HL-60/S4 treated with phorbol 12-myristate 13-acetate at 8.2 ng/mL for 4 days and 3 days (cell line): ENCODE data around the gene ALG11.

Source experiments
- in situ Hi-C: fragments of 300-500 bp; cut with MboI; formaldehyde crosslinking; loops from 2 replicates; pipeline ENCODE4 v1.15.0; 2022; ENCODE audit warnings: low sequenced_read_pairs

ALG11 gene

GRCh38 chr13:51996641-51997040 is 15.6 kb upstream of the ALG11 start:
- in situ Hi-C loops, result no loop called here

DNA sequence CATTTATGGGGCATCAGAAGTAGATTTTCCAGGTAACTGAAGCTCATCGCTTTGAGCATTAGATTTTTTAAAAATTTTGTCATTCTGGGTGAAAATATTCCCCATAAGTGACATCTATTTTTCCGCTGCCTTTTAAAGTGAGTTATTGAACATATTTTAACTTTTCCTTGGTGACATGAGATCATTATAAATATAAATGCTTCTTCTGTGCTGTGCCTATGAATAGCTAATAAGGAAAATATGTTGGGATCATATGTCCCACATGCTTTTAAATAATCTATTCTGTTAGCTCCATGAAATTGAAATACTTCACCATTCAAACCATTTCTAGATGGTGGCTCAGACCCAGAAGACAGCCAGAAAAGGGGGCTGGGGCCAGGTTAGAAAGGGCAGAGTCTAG is 15.0 kb upstream of the ALG11 start:
- in situ Hi-C loops, result no loop called here

GRCh38 chr13:51997641-51998330 is 14.4 kb upstream of the ALG11 start:
- in situ Hi-C loops, result no loop called here

DNA sequence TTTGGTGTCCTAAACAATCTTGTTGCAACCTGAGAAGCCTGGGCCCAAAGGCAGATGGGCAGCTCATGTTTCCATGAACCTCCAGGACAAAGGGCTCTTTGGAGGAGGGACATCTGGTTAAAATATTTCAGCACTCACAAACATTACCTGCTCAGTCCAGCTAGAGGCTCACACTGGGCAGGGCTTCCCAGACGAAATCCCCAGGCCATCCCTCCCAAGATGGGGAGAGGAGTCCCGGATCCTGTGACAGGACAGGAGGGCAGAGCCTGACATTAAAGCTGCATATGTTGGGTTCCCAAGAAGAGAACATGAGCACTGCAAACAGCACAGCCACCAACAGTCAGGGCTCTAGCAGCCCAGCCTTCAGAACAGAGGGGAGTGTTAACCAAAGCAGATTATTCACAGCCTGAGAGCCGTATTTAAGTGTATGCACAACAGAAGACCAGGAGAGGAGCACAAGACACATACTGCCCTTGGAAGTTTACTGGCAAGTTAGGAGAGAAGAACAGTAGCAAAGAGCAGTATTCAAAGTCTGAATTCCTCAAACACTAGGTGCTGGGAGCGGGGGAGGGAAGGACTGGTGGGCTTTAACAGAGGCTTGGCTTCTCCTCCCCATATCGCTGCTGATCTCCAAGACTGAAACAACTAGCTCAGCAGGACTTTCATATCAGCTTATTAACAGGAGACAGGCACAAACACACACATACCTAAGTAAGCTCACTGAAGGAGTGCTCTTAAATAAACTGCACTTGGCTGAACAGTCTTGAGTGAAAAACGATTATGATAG is 13.3 kb upstream of the ALG11 start:
- in situ Hi-C loops, result no loop called here

GRCh38 chr13:51999510-51999911 is 12.7 kb upstream of the ALG11 start:
- in situ Hi-C loops, result no loop called here

GRCh38 chr13:51999921-52000320 is 12.3 kb upstream of the ALG11 start:
- in situ Hi-C loops, result loop anchor here (10.0 kb wide), 1 partner anchor 205 kb away; no protein-coding TSS in a partner anchor

DNA sequence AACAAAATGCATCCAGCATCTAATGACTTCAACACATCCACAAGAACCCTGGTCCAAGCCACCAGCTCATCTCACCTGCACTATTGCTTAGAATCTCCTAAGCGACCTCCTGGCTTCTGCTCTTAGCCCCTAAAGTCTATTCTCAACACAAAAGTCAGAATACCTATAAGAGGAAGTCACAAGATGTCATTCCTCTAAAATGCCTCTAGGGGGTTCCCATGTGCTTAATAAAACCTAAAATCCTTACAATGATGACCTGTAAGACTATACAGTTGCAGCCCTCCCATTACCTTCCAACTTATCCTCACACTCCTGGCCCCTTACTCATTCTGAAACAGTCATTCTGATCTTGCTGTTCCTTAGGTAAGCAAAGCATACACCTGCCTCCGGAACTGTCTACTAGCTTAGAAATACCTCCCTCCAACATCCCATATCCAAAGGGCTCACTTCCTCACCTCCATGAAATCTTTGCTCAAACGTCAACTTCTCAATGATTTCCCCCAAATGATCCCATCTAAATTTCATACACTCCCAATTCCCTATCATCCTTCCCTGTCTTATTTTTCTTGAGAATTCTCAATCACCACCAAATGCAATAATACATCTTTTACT is 11.0 kb upstream of the ALG11 start:
- in situ Hi-C loops, result loop anchor here (10.0 kb wide), 1 partner anchor 204 kb away; no protein-coding TSS in a partner anchor

- in situ Hi-C loops, result loop anchor here (10.0 kb wide), 1 partner anchor 202 kb away; no protein-coding TSS in a partner anchor
These were observed 9.8 kb upstream of the ALG11 start for GRCh38 chr13:52002361-52002760.

GRCh38 chr13:52003541-52003940 is 8.7 kb upstream of the ALG11 start:
- in situ Hi-C loops, result loop anchor here (10.0 kb wide), 1 partner anchor 201 kb away; no protein-coding TSS in a partner anchor

DNA sequence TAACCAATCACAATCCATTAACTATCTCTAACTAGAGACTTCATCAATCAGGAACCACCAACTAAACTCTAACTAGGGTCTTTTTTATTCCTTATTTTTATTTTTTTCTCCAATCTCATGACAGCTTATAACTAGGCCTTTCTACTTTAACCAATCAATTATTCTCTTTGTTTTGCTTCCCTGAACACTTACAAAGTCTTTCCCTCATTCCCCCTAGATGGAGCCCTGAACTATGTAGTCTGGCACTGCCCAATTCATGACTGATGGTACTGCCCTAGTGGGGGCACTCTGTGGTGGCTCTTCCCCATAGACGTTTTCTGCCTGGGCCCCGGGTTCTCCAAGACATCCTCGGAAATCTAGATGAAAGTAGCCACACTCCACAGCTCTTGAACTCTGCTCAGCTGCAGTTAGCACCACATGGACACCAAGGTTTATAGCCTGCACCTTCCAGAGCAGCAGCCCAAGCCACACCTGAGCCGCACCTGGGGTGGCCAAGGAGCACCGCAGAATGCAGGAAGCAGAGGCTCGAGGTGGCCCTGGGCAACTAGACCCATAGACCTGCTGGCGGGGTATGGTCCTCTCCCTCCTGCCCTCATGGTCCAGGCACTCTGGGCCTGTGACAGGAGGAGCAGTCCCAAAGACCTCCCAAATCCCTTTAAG is 7.6 kb upstream of the ALG11 start:
- in situ Hi-C loops, result loop anchor here (10.0 kb wide), 1 partner anchor 200 kb away; no protein-coding TSS in a partner anchor

DNA sequence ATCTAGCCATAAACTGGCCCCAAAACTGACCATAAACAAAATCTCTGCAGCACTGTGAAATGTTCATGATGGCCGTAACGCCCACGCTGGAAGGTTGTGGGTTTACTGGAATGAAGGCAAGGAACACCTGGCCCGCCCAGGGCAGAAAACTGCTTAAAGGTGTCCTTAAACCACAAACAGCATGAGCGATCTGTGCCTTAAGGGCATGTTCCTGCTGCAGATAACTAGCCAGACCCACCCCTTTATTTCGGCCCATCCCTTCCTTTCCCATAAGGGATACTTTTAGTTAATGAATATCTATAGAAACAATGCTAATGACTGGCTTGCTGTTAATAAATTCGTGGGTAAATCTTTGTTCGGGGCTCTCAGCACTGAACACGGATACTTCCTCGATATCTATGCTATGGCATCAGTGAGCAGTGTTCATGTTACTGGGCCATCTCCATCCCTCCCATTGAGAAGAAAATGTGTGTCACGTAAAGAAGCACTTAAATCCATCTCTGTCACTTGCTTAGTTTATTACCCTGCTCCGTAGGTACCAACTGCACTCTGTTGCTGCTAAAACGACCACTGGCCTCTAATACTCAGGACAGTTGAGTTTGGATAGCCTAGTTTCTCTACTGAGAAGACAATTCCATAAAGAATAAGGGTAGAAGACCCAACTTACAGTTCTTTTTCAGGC is 6.2 kb upstream of the ALG11 start:
- in situ Hi-C loops, result loop anchor here (10.0 kb wide), 1 partner anchor 199 kb away; no protein-coding TSS in a partner anchor

DNA sequence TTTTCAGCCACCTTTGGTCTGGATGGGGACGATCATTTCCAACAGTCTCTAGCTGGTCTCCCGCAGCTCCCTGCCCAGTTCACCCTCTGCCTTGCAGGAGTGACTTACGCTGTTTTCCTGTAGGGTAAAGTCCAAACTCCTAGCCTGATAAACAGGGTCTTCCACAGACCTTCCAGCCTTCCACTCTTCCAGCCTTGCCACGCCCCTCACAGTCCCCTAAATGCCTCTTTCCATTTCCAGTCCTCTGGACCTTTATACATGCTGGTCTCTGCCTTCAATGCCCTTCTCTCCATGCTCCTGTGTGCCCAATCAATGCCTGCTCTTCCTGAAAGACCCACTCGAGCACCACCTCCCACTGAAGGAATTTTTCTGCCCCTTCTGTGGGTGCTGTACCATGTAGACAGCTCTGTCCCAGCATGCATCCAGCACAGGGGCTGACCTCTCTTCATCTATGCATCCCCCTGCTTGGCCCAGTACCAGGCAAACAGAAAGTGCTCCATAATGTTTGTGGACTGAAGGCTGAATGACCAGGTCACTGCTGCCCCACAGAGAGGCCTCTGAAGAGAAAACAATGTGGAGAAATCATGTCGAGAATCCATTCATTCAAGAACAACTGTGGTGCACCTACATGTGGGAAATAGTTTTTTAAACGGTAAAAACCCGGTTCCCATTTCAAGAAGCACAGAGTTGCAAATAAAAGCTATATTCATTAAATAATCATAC is 5.5 kb upstream of the ALG11 start:
- in situ Hi-C loops, result loop anchor here (10.0 kb wide), 1 partner anchor 198 kb away; no protein-coding TSS in a partner anchor

GRCh38 chr13:52009946-52010345 is 2.3 kb upstream of the ALG11 start:
- in situ Hi-C loops, result loop anchor here (10.0 kb wide), 1 partner anchor 195 kb away; no protein-coding TSS in a partner anchor

DNA sequence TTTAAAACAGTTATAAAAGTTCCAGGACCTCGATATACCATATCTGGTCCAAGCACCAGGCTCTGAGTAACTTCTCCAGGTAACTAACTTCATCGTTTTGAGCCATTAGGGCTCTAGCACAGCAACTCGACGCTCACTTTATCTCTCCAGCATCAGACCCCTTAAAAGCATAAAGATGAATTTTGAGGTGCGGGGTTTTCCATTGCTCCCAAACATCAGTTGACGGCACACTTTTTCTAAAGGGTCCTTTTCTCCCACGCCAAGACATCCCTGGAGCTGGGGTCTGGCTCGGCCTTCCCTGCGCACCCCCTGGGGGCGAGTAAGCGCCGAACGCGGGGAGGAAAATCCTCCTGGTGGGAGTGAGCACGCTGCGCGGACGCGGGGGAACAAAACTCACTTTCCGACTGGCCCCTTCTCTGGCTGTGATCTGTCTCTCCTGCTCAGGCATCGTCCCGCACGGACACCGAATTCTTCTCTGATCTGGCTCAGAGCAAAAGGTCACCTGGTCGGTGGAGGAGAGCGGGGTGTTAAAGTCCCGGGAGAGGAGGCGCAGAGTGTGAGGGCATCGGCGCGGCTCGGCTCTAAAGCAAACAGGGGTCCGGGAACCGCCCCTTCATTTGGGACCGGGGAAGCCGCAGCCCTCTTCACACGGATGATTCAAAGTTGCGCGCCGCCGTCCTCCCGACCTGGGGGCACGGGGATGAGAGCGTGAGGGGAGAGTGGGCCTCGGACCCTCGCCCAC is 1.1 kb upstream of the ALG11 start, which contains the start of gene ATP7B:
Gene ATP7B, minus strand, starts transcription at position 561 of the 742 bp plus-strand sequence. Its CDS starts 113 bp downstream, at position 448.
- in situ Hi-C loops, result no loop called here

GRCh38 chr13:52012512-52012836 is 276 bp downstream of the ALG11 start:
- in situ Hi-C loops, result no loop called here

DNA sequence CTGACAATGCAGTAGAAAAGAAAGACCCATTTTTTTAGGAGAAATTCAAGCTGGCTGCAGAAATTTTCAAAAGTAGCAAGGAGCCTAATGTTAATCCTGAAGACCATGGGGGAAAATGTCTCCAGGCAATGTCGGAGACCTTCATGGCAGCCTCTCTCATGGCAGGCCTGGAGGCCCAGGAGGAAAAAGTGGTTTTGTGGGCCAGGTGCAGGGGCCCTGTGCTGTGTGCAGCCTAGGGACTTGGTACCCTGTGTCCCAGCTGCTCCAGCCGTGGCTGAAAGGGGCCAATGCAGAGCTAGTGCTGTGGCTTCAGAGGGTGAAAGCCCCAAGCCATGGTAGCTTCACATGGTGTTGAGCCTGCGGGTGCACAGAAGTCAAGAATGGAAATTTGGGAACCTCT is 4.1 kb downstream of the ALG11 start:
- in situ Hi-C loops, result no loop called here

GRCh38 chr13:52020191-52020590 is 8.0 kb downstream of the ALG11 start:
- in situ Hi-C loops, result no loop called here

- in situ Hi-C loops, result no loop called here
These were observed 10.2 kb downstream of the ALG11 start for GRCh38 chr13:52022356-52022755.

DNA sequence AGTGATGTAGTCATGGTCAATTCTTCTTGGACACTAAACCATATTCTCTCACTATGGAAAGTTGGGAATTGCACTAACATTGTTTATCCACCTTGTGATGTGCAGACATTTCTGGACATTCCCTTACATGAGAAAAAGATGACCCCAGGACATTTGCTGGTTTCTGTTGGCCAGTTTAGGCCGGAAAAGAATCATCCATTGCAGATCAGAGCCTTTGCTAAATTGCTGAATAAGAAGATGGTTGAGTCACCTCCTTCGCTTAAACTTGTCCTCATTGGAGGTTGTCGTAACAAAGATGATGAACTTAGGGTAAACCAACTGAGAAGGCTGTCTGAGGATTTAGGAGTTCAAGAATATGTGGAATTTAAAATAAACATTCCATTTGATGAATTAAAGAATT is 12.3 kb downstream of the ALG11 start, which contains the start of gene UTP14C:
Gene UTP14C, plus strand, starts transcription at position 211 of the 400 bp plus-strand sequence. CDS start 4,114 bp downstream, outside the sequence.
- in situ Hi-C loops, result no loop called here
